HuH-7.5 (cell line): ENCODE data around the gene RANBP3.
"Not testable (repeated sequence)": the region's sequence is repeated elsewhere in the genome, so short reads cannot be mapped to it uniquely, and the experiment has no call there.

Experiments
- DNase-seq: peaks from one replicate; pipeline ENCODE4 v3.0.0; 2011; ENCODE audit warnings: low spot score

Gene RANBP3

DNA sequence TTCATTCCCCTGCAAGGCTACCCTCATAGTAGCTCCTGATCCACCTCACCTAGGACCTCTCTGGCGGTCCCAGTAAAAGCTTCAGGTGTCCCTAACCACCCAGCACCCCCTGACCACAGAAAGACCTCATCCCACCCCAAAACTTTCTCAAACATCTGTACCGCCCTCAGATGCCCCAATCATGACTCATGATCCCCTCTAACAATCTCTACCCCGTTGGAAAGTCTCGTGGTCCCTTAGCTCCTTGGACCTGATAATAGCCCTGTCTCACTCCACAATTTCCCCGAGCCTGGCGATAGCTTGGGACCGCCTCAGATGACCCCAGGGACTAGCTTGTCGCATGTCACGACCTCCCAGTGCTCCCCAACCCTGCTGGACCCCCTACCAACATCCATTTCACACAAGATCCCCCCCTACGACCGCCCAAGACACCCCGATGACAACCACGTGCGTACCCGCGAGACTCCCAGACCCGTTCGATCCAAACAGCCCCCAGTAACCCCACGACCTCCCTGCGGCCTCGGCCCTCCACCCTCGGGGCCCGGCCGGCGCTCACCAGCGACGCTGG, 74.8 kb downstream of the RANBP3 start:
- DNase-seq: no peak

- no peak for DNase-seq
Observed at GRCh38 chr19:5900976-5901375, 77.0 kb downstream of the RANBP3 start.

DNA sequence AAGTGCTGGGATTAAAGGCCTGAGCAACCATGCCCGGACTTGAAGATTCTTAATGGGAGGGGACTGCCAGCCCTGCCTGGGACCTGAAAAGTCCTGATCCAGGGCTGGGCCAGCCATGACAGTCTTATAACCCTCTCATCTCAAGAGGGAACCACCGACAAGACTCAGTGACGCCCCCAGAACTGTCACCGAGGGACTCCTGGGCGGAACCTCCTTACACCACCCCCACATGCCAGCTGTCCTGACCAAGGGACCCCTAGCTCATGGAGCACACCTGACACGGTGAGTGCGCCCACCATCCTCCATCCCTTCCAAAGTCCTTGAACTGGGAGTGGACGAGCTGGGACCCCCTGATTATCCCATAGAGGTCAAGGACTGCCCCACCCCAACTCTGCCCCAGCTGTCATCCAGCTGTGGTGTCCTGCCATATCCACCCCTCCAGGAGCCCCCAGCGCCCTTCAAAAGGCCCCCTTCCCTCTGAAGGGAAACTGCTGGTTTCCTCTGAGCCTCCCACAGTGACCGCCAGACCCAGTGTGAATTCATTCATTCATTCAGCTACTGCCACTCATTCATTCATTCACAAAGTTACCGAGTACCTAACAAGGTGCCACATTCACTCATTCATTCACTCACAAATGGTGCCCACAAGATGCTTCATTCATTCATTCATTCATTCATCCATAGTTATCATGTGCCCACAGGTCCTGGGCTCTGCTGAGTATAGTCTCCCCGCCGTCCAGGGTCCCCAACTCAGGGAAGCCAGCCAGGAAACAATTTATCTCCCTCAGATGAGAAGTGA, 78.0 kb downstream of the RANBP3 start:
- no peak for DNase-seq

- no peak for DNase-seq
Observed at GRCh38 chr19:5897189-5897969, 80.6 kb downstream of the RANBP3 start.

- DNase-seq: no peak
Observed at GRCh38 chr19:5896365-5897076, 81.4 kb downstream of the RANBP3 start.

DNA sequence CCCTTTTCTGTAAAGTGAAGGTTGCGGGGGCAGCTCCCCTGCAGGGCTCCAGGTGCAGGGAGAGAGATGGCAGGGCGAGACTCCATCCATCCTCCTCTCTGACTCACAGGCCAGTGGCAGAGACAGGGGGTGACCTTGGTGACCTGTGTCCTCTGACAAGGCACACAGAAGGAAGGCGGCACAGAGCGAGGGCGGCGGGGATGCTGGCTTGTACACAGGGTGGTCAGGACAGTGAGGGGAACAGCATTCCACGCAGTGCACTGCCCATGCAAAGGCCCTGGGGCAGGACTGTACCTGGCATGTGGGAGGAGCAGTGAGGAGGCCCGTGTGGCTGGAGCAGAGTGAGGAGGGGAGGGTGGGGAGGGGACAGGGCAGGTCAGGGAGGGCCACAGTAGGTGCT, 82.0 kb downstream of the RANBP3 start:
- DNase-seq: no peak

DNA sequence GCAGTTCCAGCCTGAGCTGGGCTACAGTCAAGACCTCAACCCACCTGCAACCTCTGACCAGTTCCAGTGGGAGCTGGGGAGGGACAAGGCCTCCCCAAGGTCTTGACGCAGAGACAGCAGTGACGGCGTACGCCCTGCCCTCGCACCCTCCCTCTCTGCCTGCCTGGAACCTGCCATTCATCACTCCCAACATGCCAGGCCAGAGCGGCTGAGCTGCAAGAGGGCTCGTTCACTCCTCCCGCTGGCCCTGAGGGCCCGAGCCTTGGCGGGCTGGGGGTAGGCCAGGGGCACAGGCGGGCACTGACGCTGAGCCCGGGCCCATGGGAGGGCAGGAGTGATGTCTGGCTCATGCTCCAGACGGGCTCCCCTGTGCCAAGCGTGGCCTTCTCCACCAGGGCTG, 82.5 kb downstream of the RANBP3 start:
- DNase-seq: no peak

- no peak for DNase-seq
Observed at GRCh38 chr19:5894704-5895349, 83.1 kb downstream of the RANBP3 start.

DNA sequence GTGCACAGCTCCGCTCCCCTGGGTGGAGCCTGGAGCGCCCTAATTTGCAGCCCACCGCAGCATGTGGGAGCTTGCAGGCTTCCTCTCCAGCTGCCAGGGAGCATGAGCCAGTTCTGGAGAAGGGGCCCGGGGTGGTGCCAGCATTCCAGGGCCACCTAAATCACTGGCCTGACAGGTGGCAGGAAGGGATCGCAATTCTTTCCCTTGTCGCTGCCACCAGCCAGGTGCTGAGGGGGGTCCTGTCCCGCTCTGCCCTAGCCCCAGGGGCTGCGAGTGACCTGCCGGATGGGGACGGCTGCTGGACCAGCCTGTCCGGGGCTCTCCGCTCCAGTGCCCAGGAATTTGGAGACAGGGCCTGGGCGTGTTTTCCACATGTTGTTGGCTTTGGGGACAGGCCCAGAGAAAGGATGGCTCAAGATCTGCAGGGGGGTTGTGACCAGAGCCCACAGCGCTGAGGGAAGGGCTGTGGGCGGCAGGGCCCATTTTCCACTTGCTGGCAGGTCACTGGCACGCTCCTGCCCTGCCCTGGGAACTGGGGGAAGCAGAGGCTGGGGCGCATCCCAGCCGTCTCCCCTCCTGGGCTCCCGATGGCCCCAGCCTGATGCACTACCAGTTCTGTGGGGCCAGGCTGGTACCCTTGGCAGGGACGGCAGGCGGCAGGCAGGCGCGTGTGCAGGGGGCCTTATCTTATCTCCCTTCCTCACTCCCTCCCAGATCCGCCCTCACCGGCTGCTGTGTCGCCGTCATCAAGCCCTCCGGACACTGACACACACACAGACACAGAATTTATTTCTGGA, 83.8 kb downstream of the RANBP3 start:
- no peak for DNase-seq

- DNase-seq: no peak
Observed at GRCh38 chr19:5893296-5893903, 84.5 kb downstream of the RANBP3 start.

GRCh38 chr19:5892772-5893275, 85.1 kb downstream of the RANBP3 start:
- DNase-seq: no peak

GRCh38 chr19:5891938-5892771, 85.8 kb downstream of the RANBP3 start:
- peak; percentile 79 for DNase-seq

GRCh38 chr19:5891572-5891937, 86.4 kb downstream of the RANBP3 start:
- DNase-seq: no peak

DNA sequence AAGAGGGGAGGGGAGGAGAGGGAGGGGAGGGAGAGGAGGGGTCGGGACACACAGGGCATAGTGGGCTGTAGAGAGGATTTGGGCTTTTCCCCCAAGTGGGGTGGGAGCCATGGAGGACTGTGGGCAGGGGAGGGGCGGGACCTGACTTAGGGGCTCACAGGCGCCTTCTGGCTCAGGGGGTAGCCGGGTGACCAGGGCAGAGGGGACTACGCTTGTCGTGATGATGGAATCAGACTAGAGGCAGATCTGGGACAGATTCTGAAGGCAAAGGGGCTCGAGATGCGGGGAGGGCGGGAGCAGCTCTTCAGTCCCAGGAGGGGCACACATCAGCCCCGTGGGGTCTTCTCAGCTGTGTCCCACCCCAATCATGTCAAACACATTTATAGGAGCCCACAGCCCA, 87.8 kb downstream of the RANBP3 start:
- DNase-seq: no peak

- DNase-seq: no peak
Observed at GRCh38 chr19:5889288-5889971, 88.5 kb downstream of the RANBP3 start.

DNA sequence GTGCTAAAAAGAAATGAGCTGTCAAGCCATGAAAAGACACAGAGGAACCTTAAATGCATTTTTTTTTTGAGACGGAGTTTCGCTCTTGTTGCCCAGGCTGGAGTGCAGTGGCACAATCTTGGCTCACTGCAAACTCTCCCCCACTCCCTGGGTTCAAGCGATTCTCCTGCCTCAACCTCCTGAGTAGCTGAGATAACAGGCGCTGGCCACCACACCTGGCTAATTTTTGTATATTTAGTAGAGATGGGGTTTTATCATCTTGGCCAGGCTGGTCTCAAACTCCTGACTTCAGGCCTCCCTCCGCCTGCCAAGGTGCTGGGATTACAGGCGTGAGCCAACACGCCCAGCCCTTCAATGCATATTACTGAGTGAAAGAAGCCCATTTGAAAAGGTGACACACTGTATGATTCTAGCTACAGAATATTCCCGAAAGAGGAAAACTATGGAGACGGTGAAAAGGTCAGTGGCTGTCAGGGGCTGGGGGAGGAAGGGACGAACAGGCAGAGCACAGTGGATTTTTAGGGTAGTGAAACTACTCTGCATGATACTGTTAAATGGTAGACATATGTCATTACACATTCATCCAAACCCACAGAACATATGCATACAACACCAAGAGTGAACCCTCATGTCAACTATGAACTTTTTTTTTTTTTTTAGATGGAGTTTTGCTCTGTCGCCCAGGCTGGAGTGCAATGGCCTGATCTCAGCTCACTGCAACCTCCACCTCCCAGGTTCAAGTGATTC, 93.7 kb downstream of the RANBP3 start:
- not testable (repeated sequence) for DNase-seq

GRCh38 chr19:5883157-5883873, 94.6 kb downstream of the RANBP3 start:
- DNase-seq: not testable (repeated sequence)
